ENCODE results near the gene NUTM1. TPM values are rescaled to one million over a fixed set of nuclear protein-coding genes. Genes with fewer than 3 reads are reported as not detected.

Gene NUTM1
- not detected in 2 replicates for total RNA-seq

GRCh38 chr15:34342737-34343575 is at the start of gene NUTM1, which contains the start of gene NOP10:
Gene NUTM1, plus strand, starts transcription at chr15:34343315. Its CDS starts 382 bp downstream, at chr15:34343697.
Gene NOP10, minus strand, starts transcription at chr15:34343136. Its CDS starts 63 bp downstream, at chr15:34343073.

GRCh38 chr15:34337557-34338306 is 5.4 kb upstream of the NUTM1 start, which contains the start of gene SLC12A6:
Gene SLC12A6, minus strand, starts transcription at chr15:34337781. Its CDS starts 1,101 bp downstream, at chr15:34336680.

GRCh38 chr15:34367101-34368081 is 24.3 kb downstream of the NUTM1 start, which contains the start of gene LPCAT4:
Gene LPCAT4, minus strand, starts transcription at chr15:34367196. Its CDS starts 96 bp downstream, at chr15:34367100.

Small RNA genes within 50 kb of the gene (small RNA-seq; reads per million reads assigned to genes)
- gene MIR1233-1 (not detected), gene RF00019 (not detected)

Other genes starting within 250 kb of the NUTM1 start
- 57.1 and 63.6 TPM in 2 replicates for gene EMC7, start 241.5 kb upstream of the NUTM1 start, total RNA-seq
- 2.1 TPM in 2 replicates for gene PGBD4, start 241.2 kb upstream of the NUTM1 start, total RNA-seq
- 41.4 and 49.5 TPM in 2 replicates for gene KATNBL1, start 133.2 kb upstream of the NUTM1 start, total RNA-seq
- gene EMC4, start 118.3 kb upstream of the NUTM1 start, total RNA-seq: 140 and 145 TPM in 2 replicates
- gene SLC12A6, start 5.5 kb upstream of the NUTM1 start, total RNA-seq: 31.4 and 39.0 TPM in 2 replicates
- 159 and 172 TPM in 2 replicates for gene NOP10, start 179 bp upstream of the NUTM1 start, total RNA-seq
- gene LPCAT4, start 23.9 kb downstream of the NUTM1 start, total RNA-seq: 8.8 and 10.1 TPM in 2 replicates
- 30.9 and 39.6 TPM in 2 replicates for gene GOLGA8A, start 94.5 kb downstream of the NUTM1 start, total RNA-seq
- gene GOLGA8B, start 240.3 kb downstream of the NUTM1 start, total RNA-seq: 41.8 and 44.4 TPM in 2 replicates

All from articular chondrocyte of knee joint (primary cell).